ENCODE data around the gene PLA2G2F.

PLA2G2F gene, protein sequence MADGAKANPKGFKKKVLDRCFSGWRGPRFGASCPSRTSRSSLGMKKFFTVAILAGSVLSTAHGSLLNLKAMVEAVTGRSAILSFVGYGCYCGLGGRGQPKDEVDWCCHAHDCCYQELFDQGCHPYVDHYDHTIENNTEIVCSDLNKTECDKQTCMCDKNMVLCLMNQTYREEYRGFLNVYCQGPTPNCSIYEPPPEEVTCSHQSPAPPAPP
- long read RNA-seq: 0 reads

GRCh38 chr1:20138961-20139550 is at the start of gene PLA2G2F:
PLA2G2F (plus strand) TSS chr1:20139323; CDS start chr1:20139428, 105 bp downstream.
- no peaks in the 10 kb centered on the region for H3K27me3 ChIP-seq (ENCODE audit: insufficient read depth, poor library complexity, severe bottlenecking)
- TF ChIP-seq POLR2AphosphoS5 (IDR thresholded peaks at IDR 0.05; ENCODE audit: low read depth) (no peak), GABPA (IDR thresholded peaks at IDR 0.05; ENCODE audit: low read depth) (no peak), CTCF (IDR thresholded peaks at IDR 0.05; ENCODE audit: insufficient read depth, low read length) (no peak), REST (IDR thresholded peaks at IDR 0.05; ENCODE audit: insufficient replicate concordance, low read depth) (no peak), SPI1 (IDR thresholded peaks at IDR 0.05; ENCODE audit: borderline replicate concordance, low read depth) (no peak)
- H3K27ac ChIP-seq (replicated peaks): no peak within 1 kb of the TSS
- no peak within 1 kb of the TSS for H3K4me3 ChIP-seq (replicated peaks; ENCODE audit: insufficient read depth, low read length)
- DNase-seq (ENCODE audit: low read depth in 1 of 2, low spot score in 1 of 2): no peak

GRCh38 chr1:20089328-20090077 is 49.6 kb upstream of the PLA2G2F start:
- DNase-seq (ENCODE audit: low read depth in 1 of 2, low spot score in 1 of 2): no peak
- Histone ChIP-seq H3K27me3 (ENCODE audit: insufficient read depth, poor library complexity, severe bottlenecking) (peaks cover 6% of the 10 kb centered on the region), H3K27ac (replicated peaks) (no peak overlapping the region), H3K4me3 (replicated peaks; ENCODE audit: insufficient read depth, low read length) (no peak overlapping the region)
- TF ChIP-seq GABPA (IDR thresholded peaks at IDR 0.05; ENCODE audit: low read depth): no peak
- no peak for TF ChIP-seq POLR2AphosphoS5 (IDR thresholded peaks at IDR 0.05; ENCODE audit: low read depth)
- no peak for TF ChIP-seq REST (IDR thresholded peaks at IDR 0.05; ENCODE audit: insufficient replicate concordance, low read depth)
- TF ChIP-seq CTCF (IDR thresholded peaks at IDR 0.05; ENCODE audit: insufficient read depth, low read length): no peak
- TF ChIP-seq SPI1 (IDR thresholded peaks at IDR 0.05; ENCODE audit: borderline replicate concordance, low read depth): no peak

GRCh38 chr1:20090119-20090518 is 49.0 kb upstream of the PLA2G2F start:
- no peak overlapping the region for H3K27ac ChIP-seq (replicated peaks)
- H3K4me3 ChIP-seq (replicated peaks; ENCODE audit: insufficient read depth, low read length): no peak overlapping the region
- DNase-seq (ENCODE audit: low read depth in 1 of 2, low spot score in 1 of 2): no peak
- TF ChIP-seq REST (IDR thresholded peaks at IDR 0.05; ENCODE audit: insufficient replicate concordance, low read depth) (no peak), CTCF (IDR thresholded peaks at IDR 0.05; ENCODE audit: insufficient read depth, low read length) (no peak), GABPA (IDR thresholded peaks at IDR 0.05; ENCODE audit: low read depth) (no peak), POLR2AphosphoS5 (IDR thresholded peaks at IDR 0.05; ENCODE audit: low read depth) (no peak), SPI1 (IDR thresholded peaks at IDR 0.05; ENCODE audit: borderline replicate concordance, low read depth) (no peak)
- H3K27me3 ChIP-seq (ENCODE audit: insufficient read depth, poor library complexity, severe bottlenecking): peaks cover 3% of the 10 kb centered on the region

Measured in HL-60 (cell line).